Renal pelvis (tissue), 12 donors: Measurements from ENCODE around the gene LBX1. TPM values are rescaled to one million over a fixed set of nuclear protein-coding genes. Genes with fewer than 3 reads are reported as not detected.
A peak's percentile ranks its signal among the peaks of the same experiment; 100 is the strongest.

Source experiments
- DNase-seq: peaks from one replicate; pipeline ENCODE4 v3.0.0-alpha.2; 2013
- long read RNA-seq, 16 experiments: transcript quantifications; one replicate each; lab custom pipeline, GENCODE V29; 2026
- polyA plus RNA-seq, 3 donors: library from polyadenylated mRNA; unstranded; fragments of 120-200 nt; gene quantifications; one replicate each; pipeline ENCODE4 v1.2.1, GENCODE V29; 2013; ENCODE audit not compliant: insufficient read length in 3 of 3

Gene LBX1
- polyA plus RNA-seq: under 1 TPM in 1 of 3 donors, not detected in 2; 0.07 TPM
- long read RNA-seq, donor 1: 0 reads
- long read RNA-seq, donor 2: 0 reads
- long read RNA-seq, donor 3: 0 reads
- long read RNA-seq, donor 4: 0 reads
- long read RNA-seq, donor 5: 0 reads
- long read RNA-seq, donor 6: 0 reads
- long read RNA-seq, donor 7: 0 reads
- long read RNA-seq, donor 8: 0 reads
- long read RNA-seq, donor 9: 0 reads
- long read RNA-seq, donor 10: 0 reads
- long read RNA-seq, donor 11: 0 reads
- long read RNA-seq, donor 12: 0 reads
- long read RNA-seq, donor 13: 0 reads
- long read RNA-seq, donor 14: 0 reads
- long read RNA-seq, donor 15: 0 reads
- long read RNA-seq, donor 16, partial matches to known transcripts: 0 of 1 reads
- long read RNA-seq, donor 16, other reads (novel, unspliced or antisense): 0 of 1 reads

- no peak for DNase-seq
These were observed at the start of gene LBX1 for GRCh38 chr10:101229266-101230182. Gene LBX1, minus strand, starts transcription at chr10:101229463. Its CDS starts 648 bp downstream, at chr10:101228815.

GRCh38 chr10:101273741-101274140, 44.5 kb upstream of the LBX1 start:
- no peak for DNase-seq

GRCh38 chr10:101273330-101273729, 44.1 kb upstream of the LBX1 start:
- DNase-seq: no peak

GRCh38 chr10:101272229-101272868, 43.1 kb upstream of the LBX1 start:
- DNase-seq: peak; percentile 62

GRCh38 chr10:101270763-101271162, 41.5 kb upstream of the LBX1 start:
- DNase-seq: no peak

- no peak for DNase-seq
These were observed 38.5 kb upstream of the LBX1 start for GRCh38 chr10:101267776-101268175.

GRCh38 chr10:101267290-101267680, 38.0 kb upstream of the LBX1 start:
- DNase-seq: no peak

- DNase-seq: no peak
These were observed 37.4 kb upstream of the LBX1 start for GRCh38 chr10:101266381-101267289.

GRCh38 chr10:101263150-101263752, 34.0 kb upstream of the LBX1 start:
- no peak for DNase-seq

- no peak for DNase-seq
These were observed 32.9 kb upstream of the LBX1 start for GRCh38 chr10:101262147-101262546.

GRCh38 chr10:101261702-101262101, 32.4 kb upstream of the LBX1 start:
- no peak for DNase-seq

- no peak for DNase-seq
These were observed 31.7 kb upstream of the LBX1 start for GRCh38 chr10:101260764-101261481.

GRCh38 chr10:101258179-101258885, 29.1 kb upstream of the LBX1 start:
- DNase-seq: no peak

GRCh38 chr10:101257491-101257890, 28.2 kb upstream of the LBX1 start:
- no peak for DNase-seq

GRCh38 chr10:101257084-101257483, 27.8 kb upstream of the LBX1 start:
- no peak for DNase-seq

- no peak for DNase-seq
These were observed 27.1 kb upstream of the LBX1 start for GRCh38 chr10:101256387-101256786.

- DNase-seq: no peak
These were observed 20.9 kb upstream of the LBX1 start for GRCh38 chr10:101250136-101250535.

- no peak for DNase-seq
These were observed 19.9 kb upstream of the LBX1 start for GRCh38 chr10:101249171-101249581.

- no peak for DNase-seq
These were observed 17.4 kb upstream of the LBX1 start for GRCh38 chr10:101246639-101247038.
